ENCODE measurements around the gene SINHCAF.

- TF ChIP-seq CTCF (IDR thresholded peaks at IDR 0.05; ENCODE audit: low read length) (no peak), EZH2 (IDR thresholded peaks at IDR 0.05; ENCODE audit: borderline replicate concordance, low read length) (no peak)
Observed at GRCh38 chr12:31315784-31316465, 10.0 kb downstream of the SINHCAF start.
